WI38 (cell line): Measurements from ENCODE around the gene IZUMO4.

Experiments used
- H3K4me3 ChIP-seq: 2 replicates; pipeline ENCODE4 v1.5.1; 2011; ENCODE audit warnings: low read depth, mild to moderate bottlenecking, control low read depth, low read length
- TF ChIP-seq, protein P1 (sequence below): IDR thresholded peaks from 2 replicates; pipeline ENCODE4 v1.5.1; 2012; ENCODE audit warnings: low read depth, mild to moderate bottlenecking, control low read depth, low read length

IZUMO4 gene

DNA sequence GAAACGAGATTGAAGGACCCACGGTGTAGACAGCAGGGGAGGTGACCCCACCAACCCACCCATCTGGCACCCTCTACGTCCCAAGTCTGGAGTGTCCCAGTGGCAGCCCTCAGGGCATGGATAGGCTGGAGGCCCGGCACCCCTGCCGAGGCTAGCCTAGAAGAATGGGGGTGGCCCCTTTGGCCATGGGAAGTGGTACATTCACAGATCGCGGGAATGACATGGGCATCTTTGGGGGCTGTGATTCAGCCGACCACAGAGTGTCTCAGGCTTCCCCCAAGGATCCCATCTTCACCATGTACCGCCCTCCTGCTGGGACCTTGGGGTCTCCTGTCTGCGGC lies 34.4 kb upstream of the IZUMO4 start:
- peak overlapping the region; percentile 63 for H3K4me3 ChIP-seq
- TF ChIP-seq, protein P1, sequence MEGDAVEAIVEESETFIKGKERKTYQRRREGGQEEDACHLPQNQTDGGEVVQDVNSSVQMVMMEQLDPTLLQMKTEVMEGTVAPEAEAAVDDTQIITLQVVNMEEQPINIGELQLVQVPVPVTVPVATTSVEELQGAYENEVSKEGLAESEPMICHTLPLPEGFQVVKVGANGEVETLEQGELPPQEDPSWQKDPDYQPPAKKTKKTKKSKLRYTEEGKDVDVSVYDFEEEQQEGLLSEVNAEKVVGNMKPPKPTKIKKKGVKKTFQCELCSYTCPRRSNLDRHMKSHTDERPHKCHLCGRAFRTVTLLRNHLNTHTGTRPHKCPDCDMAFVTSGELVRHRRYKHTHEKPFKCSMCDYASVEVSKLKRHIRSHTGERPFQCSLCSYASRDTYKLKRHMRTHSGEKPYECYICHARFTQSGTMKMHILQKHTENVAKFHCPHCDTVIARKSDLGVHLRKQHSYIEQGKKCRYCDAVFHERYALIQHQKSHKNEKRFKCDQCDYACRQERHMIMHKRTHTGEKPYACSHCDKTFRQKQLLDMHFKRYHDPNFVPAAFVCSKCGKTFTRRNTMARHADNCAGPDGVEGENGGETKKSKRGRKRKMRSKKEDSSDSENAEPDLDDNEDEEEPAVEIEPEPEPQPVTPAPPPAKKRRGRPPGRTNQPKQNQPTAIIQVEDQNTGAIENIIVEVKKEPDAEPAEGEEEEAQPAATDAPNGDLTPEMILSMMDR: no peak

DNA sequence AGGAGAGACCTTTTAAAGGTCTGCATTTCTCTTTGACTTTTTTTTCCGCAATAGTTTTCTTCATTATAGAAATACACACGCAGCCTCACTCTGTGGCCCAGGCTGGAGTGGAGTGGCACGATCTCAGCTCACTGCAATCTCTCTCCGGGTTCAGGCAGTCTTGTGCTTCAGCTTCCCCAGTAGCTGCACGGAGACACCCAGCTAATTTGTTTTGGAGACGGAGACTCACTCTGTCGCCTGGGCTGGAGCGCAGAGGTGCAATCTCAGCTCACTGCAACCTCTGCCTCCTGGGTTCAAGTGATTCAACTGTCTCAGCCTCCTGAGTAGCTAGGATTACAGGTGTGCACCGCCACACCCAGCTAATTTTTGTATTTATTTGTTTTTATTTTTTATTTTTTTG lies 33.9 kb upstream of the IZUMO4 start:
- TF ChIP-seq, protein P1: no peak
- H3K4me3 ChIP-seq: no peak overlapping the region

DNA sequence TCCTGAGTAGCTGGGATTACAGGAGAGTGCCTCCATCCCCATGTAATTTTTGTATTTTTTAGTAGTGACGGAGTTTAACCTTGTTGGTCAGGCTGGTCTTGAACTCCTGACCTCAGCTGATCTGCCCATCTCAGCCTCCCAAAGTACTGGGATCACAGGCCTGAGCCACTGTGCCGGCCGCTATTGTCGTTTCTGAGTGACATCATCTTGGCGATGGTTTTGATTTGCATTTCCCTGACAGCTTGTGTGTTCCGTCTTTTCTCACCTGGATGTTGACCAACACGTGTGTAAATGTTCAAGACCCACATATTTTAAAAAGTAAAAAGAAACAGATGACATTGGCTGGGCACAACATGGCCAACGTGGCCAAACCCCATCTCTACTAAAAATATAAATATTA lies 32.9 kb upstream of the IZUMO4 start:
- TF ChIP-seq, protein P1: no peak
- no peak overlapping the region for H3K4me3 ChIP-seq

DNA sequence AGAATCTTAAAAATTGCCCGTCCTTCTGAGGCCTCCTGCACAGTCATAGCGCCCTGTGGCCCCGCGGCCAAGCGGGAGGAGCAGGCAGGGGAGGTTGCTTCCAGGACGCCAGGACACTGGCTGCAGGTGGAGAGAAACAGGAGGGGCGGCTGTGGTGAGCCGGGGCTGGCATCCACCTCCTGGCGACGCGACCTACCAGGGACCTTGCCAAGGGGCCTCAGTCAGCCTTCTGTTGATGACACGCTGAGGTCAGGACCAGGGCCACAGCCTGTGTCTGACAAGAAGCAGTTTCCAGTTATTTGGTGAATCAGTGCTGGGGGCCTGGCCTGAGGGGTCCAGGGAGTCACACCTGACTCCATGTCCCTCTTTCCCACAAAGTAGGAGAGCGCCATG lies 32.3 kb upstream of the IZUMO4 start:
- TF ChIP-seq, protein P1: no peak
- H3K4me3 ChIP-seq: no peak overlapping the region

DNA sequence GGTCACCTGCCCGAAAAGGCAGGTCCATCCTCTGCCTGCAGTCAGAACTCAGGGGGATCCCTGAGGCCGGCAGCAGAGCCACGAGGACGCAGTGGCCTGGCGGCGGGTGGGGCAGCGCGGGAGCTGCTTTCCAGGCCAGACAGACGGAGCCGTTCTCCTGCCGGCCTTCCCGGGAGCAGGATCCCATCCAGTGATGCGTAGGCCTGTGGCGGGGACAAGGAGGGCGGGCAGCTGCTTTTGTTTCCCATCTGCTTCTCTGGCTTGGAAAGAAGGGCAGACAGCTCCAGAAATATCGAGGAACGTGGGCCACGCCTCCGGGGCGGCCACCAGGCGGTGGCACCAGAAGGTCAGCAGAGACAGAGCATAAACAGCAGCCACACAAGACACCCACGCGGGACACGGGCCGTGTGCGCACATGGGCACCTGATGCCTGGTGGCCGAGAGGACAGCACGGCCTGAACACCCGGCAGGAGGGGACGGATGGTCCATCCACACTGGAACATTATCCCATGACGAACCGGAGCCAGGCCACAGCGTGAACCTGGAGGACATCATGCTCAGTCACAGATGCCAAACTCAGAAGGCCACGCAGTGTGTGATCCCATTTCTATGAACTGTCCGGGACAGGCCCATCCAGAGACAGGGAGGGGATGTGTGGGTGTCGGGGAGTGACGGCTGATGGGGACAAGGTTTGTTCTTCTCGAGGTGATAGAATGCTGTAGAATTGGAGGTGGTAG lies 31.8 kb upstream of the IZUMO4 start:
- H3K4me3 ChIP-seq: no peak overlapping the region
- TF ChIP-seq, protein P1: no peak

DNA sequence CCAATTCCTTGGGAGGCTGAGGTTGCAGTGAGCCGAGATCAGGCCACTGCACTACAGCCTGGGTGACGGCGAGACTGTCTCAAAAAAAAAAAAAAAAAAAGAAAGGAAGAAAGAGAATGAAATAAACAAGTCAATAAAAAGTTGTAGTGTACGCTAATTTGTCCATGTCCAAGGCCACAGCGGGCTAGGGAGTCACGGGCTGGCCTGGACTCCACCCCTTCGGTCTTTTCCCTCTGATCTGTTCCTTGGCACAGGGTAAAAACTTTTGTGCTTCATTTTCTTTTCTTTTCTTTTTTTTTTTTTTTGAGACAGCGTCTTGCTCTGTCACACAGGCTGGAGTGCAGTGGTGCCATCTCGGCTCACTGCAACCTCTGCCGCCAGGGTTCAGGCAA lies 26.3 kb upstream of the IZUMO4 start:
- TF ChIP-seq, protein P1: no peak
- no peak overlapping the region for H3K4me3 ChIP-seq

DNA sequence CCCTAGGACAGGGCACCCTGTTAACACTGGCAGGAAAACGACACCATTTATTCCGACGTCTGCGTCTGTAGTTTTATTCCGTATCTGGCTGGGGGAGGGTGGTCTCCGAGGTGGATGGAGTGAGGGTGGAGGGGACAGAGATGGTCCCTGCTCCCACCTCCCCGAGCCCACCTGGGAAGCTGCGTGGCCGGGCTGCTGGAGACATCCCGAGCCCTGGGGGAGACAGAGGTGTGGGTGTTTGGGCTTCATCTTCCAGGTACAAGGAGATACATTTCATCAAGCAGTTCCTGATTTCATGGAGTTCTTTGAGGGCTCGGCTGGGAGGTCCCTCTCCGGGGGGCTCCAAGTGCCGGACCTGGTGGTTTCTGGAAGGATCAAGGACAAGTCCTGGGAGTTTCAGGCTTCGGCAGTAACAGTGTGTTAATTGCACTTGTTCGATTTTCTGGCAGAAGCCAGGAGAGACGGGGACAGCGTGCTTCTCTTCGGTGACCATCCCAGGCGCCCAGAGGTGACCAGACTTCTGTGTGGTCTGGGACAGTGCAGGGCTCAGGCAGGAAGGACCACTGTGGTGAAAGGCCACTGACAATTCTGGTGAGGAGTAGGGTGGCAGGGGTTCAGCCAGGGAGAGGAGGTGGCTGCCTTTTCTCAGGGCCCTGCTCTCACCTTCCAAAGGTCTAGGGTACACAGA lies 25.6 kb upstream of the IZUMO4 start:
- TF ChIP-seq, protein P1: no peak
- no peak overlapping the region for H3K4me3 ChIP-seq
